Nucleus accumbens (tissue), 56 donors: Measurements from ENCODE around the gene BABAM2.

Experiments used
- DNase-seq, 56 donors: peaks; one replicate each; lab custom pipeline; 2025; lab: John Stamatoyannopoulos, UW

BABAM2 gene

DNA sequence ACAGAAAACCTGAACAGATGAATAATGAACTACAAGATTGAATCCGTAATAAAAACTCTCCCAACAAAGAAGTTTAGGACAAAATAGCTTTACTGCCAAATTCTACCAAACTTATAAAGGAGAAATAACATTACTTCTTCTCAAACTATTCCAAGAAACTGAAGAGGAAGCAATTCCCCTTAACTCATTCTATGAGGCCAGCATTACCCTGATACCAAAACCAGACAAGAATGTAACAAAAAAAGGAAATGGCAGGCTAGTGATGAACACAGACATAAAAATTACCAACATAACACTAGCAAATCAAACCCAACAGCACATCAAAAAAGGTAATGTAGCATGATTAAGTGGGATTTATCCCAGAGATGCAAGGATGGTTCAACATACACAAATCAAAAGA is 288.4 kb downstream of the BABAM2 start:
- no peak for DNase-seq

DNA sequence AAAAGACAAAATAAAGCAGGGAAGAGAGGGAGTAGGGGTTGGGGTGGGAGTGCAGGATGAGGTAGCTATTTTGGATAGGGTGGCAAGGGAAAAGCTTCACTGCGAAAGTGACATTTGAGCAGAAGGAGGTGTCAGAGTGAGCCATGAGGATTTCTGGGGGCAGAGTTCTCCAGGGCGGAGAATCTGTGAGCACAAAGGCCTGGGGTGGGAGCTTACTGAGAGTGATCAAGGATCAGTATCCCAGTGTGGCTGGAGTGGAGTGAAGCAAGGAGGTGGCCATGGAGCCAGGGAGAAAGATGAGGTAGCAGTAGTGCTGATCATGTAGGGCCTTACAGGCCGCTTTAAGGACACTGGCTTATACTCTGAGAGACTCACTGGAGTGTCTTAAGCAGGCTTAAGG is 291.3 kb downstream of the BABAM2 start:
- peak in 3 of 56 donors; percentile 6 to 27 (median 26) for DNase-seq

DNA sequence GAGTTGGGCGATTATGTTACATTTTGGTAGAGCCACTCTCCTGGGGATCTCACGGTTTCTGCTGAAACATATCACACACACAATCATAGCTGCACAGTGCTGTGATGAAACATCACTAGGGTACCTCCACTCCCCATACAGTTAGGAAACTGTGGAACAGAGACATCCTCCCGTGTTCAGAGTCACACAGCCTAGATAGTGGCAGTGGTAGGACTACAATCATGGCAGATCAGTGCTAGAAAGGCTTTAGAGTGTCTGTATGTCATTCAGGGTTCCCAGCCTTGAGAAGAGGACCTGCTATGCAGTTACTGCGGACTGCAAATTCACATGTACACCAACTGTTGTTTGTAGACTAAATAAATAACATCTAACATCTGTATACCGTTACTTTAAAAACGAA is 291.8 kb downstream of the BABAM2 start:
- no peak for DNase-seq

- DNase-seq: no peak
Observed at GRCh38 chr2:28185153-28185552, 294.6 kb downstream of the BABAM2 start.

GRCh38 chr2:28185891-28186290 is 295.4 kb downstream of the BABAM2 start:
- DNase-seq: no peak

DNA sequence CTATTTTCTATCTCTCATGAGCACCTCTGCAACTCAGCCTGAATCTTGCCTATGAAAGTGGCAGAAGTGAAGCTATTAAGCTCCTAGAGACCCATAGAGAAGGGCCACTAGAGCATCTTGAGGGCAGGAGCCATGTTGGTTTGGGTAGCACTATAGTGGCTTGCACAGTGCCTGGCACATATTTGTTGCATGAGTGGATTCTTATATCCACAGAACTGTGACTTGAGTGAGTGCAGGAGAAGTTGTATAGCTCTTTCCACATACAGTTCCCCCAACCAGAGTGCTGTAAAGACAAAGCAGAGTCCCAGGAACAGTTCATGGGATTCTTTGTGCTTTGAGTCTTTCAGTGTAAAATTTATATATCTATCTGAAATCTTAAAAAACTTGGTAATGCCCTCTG is 296.7 kb downstream of the BABAM2 start:
- no peak for DNase-seq

DNA sequence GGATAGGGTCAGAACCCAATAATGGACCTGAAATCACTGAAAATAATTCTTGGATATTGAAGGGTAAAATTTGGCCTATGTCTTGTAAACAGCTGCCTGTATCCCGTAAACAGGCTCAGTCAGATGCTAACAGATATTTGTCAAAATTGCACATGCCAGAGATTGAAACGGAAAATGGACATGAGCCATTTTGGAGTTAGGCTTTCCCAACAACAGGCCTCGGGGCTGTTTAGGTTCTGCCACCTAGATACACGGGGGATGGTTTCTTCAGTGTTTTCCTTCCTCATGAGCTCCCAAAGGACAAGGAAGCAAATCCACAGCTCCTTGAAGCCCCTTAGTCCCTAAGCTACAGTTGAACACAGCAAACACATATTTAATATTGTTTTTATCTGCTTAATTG is 297.9 kb downstream of the BABAM2 start:
- DNase-seq: no peak

DNA sequence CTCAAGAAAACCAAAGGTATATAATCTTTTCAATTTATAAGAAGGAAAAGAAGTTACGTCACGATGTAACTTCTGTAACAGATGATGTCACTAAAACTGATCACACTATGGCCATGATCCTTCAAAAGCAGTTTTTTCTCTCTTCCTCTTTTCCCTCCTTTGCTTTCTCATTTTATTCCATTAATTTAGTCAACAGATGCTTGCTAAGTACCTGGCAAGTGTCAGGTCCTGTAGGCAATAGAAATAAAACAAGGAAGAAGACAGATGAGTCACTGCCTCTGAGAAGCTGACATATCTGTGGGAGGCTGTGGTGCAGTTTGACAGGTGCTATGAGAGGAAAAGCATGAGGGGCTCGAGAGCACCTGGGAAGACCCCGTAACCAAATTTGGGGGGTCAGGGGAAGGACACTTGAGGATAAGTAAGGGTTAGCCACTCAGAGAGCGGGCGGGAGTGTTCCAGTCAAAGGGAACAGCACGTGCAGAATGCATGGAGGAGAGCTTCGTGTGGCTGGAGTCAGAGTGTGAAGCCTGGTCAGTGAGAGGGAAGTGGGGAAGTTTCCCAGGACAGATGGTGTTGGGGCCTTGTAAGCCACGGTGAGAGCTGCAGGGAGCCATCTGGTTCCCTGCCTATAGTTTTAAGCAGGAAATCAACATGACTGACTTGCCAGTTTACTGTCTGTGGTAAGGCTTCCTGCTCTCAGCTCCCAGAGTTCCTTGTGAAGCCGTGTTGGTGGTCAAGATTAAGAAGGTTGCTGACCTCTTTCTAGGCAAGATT is 303.3 kb downstream of the BABAM2 start:
- peak in 4 of 56 donors; percentile 5 to 10 (median 8) for DNase-seq

GRCh38 chr2:28199995-28200679 is 309.6 kb downstream of the BABAM2 start:
- no peak for DNase-seq

DNA sequence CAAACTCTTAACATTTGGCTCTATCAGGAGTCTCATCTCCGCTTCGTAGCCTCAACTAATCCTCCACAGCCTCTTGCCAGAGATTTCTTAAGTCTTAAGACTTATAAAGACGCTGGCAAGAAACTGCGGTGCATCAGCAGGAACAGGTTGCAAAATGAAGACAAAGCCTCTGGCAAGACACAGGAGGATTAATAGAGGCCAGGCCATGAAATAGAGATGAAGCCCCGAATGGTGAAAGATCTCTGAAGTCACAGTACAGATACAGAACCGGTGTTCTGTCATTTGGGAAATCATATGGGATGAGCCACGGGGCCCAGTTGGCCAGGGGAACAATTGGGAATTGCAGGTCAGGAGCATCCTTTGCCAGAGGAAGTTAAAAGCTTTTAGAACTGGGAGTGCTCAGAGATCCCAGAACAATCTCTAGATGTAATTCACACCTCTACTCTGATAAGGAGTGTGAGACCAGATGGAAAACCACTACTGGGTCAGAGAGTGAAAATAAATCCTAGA is 311.2 kb downstream of the BABAM2 start:
- no peak for DNase-seq

DNA sequence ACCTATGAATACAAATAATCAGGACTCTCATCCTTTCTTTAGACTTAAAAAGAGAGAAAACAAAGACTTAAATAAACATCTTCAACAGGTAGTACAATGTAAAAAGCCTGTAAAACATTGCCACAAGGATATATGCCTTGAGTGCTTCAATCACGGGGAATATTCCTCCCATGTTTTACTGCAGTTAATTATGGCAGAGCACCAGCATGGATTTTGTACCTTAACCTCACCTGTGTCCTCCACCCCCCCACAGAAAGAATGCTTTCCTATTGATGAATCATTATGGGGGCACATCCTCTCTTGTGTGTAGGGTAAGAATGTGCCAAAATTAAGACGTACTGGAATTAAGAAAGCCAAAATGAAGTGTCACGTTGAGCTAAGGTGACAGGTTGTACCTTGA is 312.2 kb downstream of the BABAM2 start:
- no peak for DNase-seq

DNA sequence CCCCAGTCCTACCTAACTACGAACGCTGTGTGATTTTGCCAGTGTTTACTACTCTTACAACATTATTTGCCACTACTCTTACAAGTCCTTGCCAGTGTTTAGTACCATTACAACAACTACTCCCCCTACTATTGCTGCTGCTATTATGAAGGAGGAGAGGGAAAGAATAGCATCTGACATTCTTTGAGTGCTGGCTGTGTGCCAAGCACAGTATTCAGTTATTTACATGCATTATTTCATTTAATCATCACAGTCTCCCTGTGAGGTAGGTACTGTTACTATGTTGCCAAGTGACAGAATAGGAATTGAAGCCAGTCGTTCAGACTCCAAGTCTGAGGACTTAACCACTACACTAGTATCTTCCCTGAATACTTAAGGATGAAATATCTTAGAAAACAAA is 316.2 kb downstream of the BABAM2 start:
- DNase-seq: peak in 1 of 56 donors; percentile 1

GRCh38 chr2:28209261-28209691 is 318.7 kb downstream of the BABAM2 start:
- no peak for DNase-seq

DNA sequence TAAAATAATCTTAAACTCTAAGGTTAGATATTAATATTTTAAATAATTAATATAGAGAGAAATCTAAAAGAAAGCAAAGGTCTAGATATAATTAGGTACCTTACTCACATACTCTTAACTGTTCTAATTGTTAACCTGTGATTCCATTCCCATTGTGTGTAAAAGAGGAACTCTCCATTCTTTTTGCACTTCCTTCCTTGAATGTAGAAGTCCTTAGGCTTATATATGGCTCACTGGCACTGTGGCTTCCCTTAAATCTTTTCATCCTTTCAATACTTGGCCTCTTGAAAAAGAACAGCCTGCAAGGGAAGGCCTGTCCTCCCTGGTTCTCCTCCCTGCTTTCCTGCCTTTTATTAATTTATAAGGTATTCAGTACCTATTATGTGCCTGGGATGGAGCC is 319.3 kb downstream of the BABAM2 start:
- DNase-seq: no peak

GRCh38 chr2:28210535-28210934 is 320.0 kb downstream of the BABAM2 start:
- no peak for DNase-seq

- no peak for DNase-seq
Observed at GRCh38 chr2:28216331-28216730, 325.8 kb downstream of the BABAM2 start.

GRCh38 chr2:28217042-28217740 is 326.7 kb downstream of the BABAM2 start:
- DNase-seq: no peak

- DNase-seq: no peak
Observed at GRCh38 chr2:28219138-28219537, 328.6 kb downstream of the BABAM2 start.

DNA sequence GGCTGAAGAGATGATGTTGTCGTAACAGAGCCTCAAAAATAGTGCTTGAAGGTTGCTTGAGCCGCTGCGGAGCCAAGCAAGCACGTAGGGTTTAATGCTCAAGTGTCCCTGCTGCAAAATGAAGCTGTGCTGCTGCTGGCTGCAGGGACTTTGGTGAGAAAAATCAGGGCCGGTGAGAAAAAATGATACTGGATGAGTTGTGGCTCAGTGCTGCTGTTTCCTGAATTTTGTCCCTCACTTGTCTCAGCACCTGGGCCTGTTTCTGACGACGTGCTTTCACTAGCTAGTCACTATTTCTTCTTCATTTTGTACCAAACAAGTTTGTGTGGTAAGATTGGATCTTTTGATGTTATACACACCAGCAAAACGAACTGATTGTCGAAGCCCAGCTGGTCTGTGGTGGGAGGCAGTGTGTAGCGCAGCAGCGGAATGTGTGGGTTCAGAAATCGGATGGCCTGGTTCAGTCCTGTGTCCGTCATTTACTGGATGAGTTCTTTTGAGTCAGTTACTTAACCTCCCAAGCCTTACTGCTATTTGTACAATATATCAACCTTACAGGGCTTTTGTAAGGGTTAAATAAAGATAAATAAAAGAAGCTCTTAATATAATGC is 329.3 kb downstream of the BABAM2 start:
- DNase-seq: no peak

DNA sequence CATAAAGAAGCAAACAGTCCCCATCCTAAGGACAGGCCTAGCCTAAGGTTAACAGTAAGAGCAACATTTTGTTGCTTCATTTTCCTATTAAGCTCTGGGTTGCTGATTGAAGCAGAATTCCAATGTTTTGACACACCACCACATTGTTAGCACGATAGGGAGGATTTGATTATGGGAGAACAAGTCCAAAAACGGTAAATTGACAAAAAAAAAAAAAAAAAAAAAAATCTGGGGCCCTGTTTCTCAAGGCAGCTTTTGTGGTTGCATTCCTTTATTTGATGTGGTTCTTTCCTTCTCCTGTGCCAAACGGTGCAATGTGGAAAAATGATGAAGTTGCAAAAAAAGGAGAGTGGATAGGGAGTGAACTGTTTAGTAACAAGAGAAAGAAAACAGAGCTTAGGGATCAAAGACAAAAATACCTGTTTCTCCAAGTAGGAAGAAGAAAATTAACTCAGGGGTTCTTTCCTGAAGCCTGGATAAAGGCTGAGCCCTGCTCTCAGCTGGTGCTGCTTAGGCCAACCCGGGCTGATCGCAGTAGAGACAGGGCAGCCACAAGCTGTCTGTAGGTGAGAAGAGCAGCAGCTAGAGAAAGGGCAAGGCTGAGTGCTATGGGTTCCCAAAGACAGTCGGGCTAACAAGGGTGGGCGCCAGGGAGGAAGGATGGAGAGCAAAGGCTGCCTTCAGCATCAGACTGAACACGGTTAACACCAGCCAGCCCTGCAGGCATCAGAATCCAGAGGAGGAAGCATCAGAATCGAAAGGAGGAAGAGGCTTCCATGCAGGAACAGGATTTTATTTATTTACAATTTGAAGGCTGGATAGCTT is 334.3 kb downstream of the BABAM2 start:
- DNase-seq: peak in 5 of 56 donors; percentile 2 to 17 (median 9)
